ENCODE results near the gene SPINK2.

Gene SPINK2, protein sequence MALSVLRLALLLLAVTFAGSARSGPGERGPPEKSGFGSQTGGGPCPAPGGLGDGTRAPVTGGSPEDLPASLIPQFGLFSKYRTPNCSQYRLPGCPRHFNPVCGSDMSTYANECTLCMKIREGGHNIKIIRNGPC

DNA sequence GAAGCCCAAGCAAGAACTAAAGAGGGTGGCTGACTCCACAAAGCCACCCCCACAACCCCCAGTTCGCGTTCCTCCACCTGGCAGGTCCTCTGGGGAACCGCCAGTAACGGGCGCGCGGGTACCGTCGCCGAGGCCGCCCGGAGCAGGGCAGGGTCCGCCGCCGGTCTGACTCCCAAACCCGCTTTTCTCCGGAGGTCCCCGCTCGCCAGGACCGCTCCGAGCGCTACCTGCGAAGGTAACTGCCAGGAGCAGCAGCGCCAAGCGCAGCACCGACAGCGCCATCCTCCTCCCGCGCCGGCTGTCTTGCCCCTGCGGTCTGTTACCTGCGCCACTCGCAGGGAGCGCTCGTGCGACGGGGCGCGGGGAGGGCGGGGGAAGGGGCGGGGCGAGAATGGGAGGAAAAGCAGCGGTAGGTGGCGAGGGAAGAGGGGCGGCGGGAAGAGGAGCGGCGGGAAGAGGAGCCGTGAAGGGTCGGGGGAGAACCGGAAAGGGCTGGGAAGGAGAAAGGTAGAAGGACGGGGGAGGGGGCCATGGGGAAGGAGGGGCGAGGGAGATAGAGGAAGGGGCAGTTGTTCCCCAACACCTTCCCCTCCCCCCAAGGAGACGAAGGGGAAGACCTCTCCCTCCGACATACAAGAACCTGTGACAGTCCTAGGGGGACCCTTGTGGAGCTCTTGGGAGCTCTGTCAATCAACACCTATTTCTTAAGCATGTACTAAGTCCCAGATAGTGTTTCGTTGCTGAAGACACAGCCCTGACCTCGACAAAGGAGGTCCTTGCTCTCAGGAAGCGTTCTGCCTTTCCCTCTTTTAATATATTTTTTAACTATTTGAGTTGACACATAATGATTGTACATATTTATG lies at the start of gene SPINK2:
SPINK2 (minus strand) TSS at position 321 of the 863 bp plus-strand sequence; CDS start at position 282, 39 bp downstream.
- peak; percentile 65 for DNase-seq

DNA sequence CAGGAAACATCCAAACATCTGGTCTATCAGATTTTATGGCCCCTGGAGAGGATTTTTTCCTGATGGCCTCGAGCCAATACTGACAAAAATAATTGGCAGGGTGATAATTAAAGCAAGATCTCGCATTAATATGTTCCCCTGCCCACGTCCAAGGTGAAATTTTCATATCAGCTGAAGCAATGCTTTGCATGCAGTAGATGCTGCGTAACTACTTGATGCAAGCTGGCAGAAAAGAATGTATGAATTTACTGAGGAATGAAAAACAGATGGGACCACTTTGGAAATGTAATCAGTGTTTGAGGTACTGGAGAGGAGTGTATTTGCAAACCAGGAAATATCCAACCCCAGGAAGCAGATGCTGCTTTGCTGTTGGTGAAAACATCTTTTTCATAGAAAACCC lies 49.4 kb upstream of the SPINK2 start:
- no peak for DNase-seq

DNA sequence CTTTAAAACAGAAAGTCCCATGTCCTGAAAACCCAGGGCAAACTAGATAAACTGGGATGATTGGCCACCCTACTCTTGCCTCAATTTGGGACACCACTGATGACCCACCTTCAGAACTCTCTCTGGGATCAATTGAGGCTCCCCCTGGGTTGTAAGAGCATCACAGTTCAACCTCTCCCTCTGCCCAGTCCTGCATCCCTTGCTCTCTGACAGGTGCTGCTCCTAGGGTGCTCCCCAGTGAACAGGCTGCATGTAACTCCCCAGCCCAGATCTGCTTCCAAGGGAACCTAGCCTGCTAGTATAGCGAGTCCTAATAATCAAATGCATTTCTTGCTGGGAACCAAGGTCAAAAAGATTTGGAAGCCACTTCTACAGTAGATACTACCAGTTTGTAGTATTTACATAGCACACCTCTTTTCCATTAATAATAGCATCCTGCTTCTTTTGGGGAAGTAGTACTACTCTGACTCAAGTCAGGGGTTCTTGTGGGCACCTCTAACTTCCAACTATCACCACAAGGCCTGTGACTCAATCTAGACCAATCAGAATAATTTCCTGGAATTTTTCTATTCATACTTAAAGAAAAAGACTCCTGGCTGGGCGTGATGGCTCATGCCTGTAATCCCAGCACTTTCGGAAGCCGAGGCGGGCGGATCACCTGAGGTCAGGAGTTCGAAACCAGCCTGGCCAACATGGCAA lies 42.1 kb upstream of the SPINK2 start:
- no peak for DNase-seq

DNA sequence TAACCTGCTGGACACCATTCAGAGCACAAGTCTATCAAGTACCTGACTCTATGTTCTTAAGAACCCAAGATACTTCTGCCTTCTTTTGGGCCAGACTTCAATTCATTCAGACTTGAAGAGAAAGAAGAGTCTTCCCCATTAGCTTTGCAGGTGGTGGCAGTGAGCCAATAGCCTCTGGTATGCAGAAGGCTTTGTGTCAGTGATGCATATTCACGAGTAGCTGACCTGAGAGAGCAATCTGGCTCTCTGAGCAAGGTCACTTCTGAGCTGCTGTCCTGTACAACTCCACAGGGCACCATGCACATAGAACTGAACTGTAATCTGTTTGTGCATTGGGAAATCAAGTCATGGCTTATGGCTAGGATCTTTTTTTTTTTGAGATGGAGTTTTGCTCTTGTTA lies 39.9 kb upstream of the SPINK2 start:
- DNase-seq: no peak

DNA sequence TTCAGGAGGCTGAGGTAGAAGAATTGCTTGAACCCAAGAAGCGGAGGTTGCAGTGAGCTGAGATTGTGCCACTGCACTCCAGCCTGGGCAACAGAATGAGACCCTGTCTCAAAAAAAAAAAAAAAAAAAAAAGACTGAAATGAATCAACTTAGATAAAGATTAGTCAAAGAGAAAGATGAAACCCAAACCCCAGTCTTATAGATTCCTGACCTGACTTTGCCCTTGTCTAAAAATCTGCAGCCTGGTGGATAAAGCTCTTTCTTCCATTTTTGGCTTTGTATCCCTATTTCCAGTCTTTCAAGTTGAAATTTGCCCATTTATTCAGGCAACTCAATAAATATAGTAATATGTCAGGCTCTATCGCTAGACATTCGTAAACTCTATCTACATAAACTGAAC lies 39.3 kb upstream of the SPINK2 start:
- no peak for DNase-seq

DNA sequence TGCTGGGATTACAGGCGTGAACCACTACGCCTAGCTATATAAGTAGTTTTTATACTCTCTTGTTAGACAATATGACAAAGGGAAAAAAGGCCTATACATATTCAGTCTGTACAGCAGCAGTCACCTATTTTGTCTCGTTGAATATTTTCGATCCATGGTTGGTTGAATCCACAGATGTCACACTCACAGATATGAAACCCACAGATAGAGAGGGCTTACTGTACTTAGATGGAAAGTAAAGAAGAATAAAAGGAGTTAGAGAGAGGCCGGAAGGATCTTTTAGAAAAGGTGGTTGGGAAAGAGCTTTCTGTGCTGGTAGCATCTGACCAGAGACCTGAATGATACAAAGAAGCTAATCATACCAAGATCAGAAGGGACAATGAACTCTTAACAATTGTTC lies 38.3 kb upstream of the SPINK2 start:
- no peak for DNase-seq

DNA sequence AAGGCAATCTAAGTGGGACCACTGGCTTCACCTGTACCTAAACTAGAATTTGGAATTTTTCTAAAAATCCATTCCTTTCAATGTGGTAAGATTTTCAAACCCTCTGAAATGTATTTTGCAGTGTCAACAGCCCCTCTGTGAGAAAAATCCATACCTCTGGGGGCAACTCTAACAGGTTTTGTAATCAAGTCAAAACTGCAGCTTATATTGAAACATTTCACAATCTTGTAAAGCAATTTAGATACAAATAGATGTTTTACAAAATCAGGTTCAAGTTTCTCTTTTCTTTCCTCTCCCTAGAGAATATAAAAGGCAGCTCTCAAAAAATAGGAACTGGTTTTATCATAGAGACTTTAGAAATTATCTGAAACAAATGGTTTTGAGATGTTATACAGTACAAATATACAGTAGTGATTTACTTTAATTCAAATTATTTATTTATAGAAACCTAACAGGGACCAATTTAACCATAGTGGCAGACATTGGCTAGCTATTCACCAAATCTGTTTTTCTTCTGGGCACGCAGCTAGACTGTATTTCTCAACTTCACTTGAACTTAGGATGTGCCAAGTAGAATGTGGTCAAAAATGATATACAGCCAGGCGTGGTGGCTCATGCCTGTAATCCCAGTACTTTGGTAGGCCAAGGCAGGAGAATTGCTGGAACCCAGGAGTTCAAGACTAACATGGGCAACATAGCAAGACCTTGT lies 36.3 kb upstream of the SPINK2 start:
- no peak for DNase-seq

DNA sequence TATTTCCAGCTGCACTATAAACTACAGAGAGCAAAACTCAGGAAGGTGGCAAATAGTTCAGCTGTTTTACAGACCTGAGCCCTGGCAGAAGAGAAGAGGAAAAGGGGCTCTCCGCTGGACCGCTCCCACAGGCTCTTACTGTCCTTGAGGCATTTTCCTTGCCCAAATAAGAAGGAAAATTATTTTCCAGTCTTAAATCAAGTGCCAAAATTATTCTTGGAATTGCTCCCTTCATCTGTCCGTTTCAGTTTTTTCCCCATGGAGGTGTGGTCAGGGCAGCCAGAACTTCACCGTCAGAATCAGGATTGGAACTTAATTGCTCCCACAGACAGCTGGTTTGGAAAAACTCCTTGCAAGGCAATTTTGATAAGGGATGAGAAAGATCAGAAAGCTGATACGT lies 35.2 kb upstream of the SPINK2 start:
- DNase-seq: no peak

DNA sequence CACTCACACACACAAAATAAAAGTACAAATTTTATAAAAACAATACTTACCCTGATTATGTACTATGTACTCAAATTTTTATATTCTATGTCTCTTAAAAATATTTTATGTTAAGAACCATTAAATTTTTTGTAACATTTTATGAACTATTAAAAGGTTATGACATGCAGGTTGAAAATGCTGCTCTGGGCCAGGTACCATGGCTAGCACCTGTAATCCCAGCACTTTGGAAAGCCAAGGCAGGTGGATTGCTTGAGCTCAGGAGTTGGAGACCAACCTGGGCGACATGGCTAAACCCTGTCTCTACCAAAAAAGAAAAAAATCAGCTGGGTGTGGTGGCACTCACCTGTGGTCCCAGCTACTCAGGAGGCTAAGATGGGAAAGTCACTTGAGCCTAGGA lies 29.4 kb upstream of the SPINK2 start:
- no peak for DNase-seq

DNA sequence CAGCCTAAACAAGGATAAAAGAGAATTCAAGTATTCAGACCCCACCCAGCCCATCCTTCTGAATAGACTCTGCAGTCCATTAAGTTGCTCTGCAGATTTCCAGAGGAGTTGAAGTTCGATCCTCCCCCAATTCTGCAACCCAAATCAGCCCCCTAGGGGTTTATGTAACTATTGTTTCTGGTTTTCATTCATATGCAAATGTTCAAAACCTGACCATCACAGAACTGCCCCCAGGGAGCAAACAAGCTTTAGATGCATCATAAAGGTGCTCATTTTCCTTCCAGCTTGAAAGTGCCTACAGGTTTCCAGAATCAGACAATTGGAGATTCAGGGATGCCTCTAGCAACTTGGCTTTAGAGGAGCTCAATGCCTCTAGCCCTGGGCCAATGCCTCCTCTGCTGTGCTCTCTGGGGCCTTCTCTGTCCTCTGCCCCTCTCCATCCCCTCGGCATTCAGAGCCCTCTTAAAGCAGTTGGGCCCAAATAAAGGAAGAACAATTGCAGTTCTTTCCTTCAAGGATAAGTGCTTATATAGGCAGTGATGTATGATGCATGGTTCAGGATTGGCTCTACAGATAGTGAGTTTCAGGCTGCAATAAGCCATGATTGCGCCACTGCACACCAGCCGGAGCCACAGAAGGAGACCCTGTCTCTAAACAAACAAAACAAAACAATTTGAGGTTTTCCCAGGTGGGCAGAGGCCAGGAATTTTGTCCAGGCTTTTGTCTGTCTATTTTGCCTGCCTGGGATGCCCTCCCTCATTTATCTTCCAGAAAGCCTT lies 23.5 kb upstream of the SPINK2 start:
- DNase-seq: no peak

DNA sequence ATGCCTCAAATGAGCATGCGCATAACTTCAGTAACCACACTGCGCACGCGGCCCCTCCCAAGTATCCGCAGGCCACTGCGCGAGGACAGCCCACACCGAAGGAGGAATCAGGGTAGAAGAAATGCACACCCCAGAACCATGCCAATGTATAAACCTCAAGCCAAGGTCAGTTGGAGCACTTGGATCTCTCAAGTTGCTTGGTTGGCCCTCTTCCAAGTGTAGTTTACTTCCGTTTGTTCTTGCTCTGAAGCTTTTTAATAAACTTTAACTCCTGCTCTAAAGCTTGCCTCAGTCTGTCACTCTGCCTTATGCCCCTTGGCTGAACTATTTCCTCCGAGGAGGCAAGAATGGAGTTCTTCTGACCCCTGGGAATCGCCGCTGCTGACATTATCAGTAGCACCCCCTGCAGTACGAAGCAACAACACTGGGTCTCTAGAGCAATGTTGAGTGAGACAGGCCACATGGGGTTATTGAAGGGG lies 22.0 kb upstream of the SPINK2 start:
- no peak for DNase-seq

DNA sequence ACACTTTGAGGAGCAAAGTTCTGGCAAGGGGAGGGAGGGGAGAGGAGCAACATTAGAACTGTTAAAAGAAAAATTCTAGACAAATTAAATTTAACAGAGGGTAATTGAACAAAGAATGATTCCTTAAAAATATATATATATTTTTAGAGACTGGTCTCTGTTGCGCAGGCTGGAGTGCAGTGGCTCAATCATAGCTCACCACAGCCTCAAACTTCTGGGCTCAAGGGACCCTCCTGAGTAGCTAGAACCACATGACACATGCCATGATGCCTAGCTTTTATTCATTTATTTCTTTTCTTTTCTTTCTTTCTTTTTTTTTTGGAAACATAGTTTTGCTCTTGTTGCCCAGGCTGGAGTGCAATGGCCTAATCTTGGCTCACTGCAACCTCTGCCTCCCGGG lies 19.1 kb upstream of the SPINK2 start:
- no peak for DNase-seq

DNA sequence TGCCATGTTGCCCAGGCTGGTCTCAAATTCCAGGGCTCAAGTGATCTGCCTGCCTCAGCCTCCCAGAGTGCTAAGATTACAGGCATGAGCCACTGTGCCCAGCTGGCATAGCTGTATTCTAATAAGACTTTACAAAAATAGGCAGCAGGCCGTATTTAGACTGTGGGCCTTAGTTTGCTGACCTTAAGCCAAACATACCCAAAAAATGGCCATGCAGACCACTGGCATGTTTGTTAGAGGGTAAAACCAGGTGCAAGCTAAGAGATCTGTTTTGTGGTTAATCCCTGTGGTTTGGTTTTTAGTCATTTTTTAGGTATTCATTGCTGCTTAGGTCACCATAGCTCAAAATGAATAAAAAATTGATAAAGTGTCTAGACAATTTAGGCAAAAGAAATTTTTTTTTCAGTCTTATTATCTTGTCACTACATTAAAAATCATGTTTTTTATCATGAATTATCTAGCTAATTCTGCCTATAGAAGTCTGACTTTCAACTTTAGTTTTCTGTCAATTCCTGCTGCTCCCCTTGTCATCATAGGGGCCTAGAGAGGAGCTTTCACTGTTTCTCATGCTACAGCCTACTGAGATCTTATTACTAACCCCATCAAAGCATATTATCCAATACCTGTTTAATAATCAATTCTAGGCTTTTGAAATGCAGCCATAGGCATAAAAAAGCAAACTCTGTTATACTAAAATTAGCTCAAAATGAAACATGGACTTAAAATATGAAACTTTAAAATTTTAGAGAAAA lies 7.5 kb upstream of the SPINK2 start:
- no peak for DNase-seq

DNA sequence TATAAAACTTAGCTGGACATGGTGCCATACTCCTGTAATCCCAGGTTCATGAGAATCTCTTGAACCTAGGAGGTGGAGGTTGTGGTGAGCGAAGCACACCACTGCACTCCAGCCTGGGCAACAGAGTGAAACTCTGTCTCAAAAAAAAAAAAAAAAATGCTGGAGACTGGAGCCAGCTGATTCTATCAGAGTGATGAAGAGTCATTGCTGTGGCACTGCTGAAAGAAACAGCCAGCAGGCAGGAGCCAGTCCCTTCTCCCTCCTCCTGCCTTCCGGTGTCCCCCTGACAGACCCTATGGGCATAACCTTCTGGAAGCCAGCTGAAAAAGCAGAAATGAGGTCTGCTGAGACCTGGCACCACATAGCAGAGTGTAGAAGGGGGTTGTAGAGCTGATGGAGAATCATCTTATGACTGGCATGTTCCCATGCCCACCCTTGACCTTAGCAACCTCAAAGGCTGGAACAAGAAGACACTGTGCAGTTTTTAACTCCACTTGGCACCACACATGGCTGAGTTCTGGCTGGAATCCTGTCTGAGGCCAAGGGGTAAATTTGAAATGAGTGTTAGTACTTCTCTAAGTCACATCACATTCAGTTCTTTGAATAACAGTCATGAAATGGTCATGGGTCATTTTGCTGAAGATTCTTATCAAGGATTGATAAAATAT lies 2.6 kb upstream of the SPINK2 start:
- no peak for DNase-seq

DNA sequence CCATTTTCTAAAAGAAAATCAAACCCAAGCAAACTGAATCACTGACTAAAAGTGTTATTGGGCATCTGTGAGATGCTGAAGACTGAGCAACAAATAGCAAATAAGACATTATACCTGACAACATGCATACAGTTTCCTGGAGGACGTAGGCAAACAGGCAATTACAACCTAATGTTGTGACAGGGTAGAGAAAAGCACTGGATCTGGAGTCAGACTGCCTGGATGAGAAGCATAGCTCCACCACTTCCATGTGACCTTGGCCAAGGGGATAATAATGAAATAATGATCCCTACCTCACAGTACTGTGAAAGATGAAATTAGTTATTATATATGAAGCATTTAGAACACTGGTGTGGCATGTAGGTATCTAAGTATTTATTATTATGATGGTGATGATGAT lies 2.7 kb downstream of the SPINK2 start:
- no peak for DNase-seq

DNA sequence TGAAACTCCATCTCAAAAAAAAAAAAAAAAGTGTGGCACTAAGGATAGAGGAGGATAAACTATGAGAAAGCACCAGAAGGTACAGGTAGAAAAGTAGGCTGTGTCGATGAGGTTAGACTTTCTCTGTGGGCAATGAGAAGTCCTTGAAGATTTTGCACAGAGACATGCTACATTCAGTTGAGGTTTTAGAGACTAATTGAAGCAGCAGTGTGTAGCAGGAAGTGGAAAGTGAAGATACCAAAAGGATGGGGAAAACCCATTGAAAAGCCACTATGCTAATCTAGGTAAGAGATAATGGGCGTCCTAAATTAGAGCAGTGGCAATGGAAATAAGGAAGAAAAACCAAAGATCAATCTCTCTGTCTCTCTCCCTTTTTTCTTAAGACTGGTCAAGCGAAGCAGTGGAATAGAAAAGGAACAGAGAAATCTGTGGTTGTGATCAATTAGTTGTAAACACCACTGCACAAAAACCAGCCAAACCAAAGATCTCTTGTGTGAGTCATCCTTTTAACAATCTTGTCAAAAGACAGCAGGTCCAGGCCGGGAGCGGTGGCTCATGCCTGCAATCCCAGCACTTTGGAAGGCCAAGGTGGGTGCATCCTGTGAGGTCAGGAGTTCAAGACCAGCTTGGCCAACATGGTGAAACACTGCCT lies 3.5 kb downstream of the SPINK2 start:
- DNase-seq: peak; percentile 40

DNA sequence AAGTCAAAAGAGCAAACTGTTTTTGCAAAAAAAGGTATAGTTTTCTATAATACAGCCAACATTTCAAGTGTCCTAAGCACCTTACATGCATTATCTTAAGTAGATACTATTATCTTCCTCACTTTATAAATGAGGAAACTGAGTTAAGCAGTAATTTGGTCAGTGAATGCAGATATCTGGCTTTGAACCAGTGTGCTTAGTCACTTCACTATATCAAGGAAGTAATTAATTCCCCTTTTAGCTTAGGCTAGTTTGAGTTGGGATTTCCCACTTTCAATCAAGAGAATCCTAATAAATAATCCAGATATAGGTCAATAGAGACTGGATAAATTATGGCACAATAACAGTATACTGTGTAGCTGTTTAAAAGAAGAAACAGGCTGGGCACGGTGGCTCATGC lies 14.8 kb downstream of the SPINK2 start:
- no peak for DNase-seq

DNA sequence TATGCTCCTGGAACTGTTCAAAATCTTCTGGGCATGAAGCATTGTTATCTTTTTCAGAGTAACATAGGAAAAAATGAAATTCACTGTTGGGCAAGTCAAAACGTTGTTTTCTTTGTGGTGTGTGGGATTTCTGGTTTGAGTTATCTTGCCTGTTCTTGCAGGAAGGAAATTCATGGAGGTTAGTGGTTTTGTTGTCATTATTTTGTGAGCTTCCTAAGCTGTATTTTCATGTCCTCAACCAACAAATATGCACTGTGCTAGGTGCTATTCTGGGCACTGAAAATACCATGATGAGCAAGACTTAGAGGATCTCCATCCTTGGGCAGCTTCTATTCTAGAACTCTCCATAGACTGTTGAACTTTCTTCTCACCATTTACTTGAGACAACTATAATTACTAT lies 16.9 kb downstream of the SPINK2 start:
- DNase-seq: no peak

DNA sequence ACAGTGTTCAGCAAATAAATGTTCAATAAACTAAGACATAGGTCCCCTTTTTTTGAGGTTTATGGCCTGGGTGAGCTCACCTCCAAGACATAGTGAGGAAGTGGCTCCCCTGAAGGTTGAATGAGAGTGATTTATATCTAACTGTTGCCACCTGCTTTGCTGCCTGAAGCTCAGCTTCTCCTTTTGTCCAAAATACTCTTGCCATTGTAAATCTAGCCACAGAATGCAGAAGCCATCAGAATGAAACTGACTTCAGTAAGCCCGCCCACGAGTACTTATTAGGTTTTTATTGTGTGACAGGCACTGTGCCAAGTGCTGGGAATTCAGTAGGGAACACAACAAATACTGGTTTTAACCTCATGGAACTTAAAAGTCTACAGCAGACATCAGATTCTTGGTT lies 18.0 kb downstream of the SPINK2 start:
- no peak for DNase-seq
